A204.1 (cell line): Measurements from ENCODE around the gene NOX4.
A peak's percentile ranks its signal among the peaks of the same experiment; 100 is the strongest.
"Not testable (repeated sequence)": the region's sequence is repeated elsewhere in the genome, so short reads cannot be mapped to it uniquely, and the experiment has no call there.

Experiments
- FAIRE-seq: peaks from 2 replicates; lab custom pipeline; 2012; peaks lifted over from hg19 to GRCh38; lab: Jason Lieb, UNC

Gene NOX4

GRCh38 chr11:89379976-89380771 is 111.0 kb downstream of the NOX4 start:
- not testable (repeated sequence) for FAIRE-seq

- peak; percentile 11 for FAIRE-seq
Observed at GRCh38 chr11:89378986-89379385, 112.2 kb downstream of the NOX4 start.

- not testable (repeated sequence) for FAIRE-seq
Observed at GRCh38 chr11:89369356-89369755, 121.8 kb downstream of the NOX4 start.

- not testable (repeated sequence) for FAIRE-seq
Observed at GRCh38 chr11:89364856-89365255, 126.3 kb downstream of the NOX4 start.

- FAIRE-seq: no peak
Observed at GRCh38 chr11:89361734-89362133, 129.4 kb downstream of the NOX4 start.

GRCh38 chr11:89359208-89359607 is 132.0 kb downstream of the NOX4 start:
- FAIRE-seq: not testable (repeated sequence)

GRCh38 chr11:89358761-89359160 is 132.4 kb downstream of the NOX4 start:
- no peak for FAIRE-seq

- no peak for FAIRE-seq
Observed at GRCh38 chr11:89355646-89356045, 135.5 kb downstream of the NOX4 start.

- FAIRE-seq: not testable (repeated sequence)
Observed at GRCh38 chr11:89354513-89354912, 136.7 kb downstream of the NOX4 start.

- FAIRE-seq: no peak
Observed at GRCh38 chr11:89347071-89347470, 144.1 kb downstream of the NOX4 start.

GRCh38 chr11:89346601-89347000 is 144.6 kb downstream of the NOX4 start:
- FAIRE-seq: no peak

- FAIRE-seq: not testable (repeated sequence)
Observed at GRCh38 chr11:89342880-89343572, 148.1 kb downstream of the NOX4 start.

GRCh38 chr11:89340450-89340849 is 150.7 kb downstream of the NOX4 start:
- FAIRE-seq: not testable (repeated sequence)

GRCh38 chr11:89338073-89338472 is 153.1 kb downstream of the NOX4 start:
- not testable (repeated sequence) for FAIRE-seq

GRCh38 chr11:89337100-89337650 is 154.0 kb downstream of the NOX4 start:
- FAIRE-seq: not testable (repeated sequence)

- FAIRE-seq: not testable (repeated sequence)
Observed at GRCh38 chr11:89333704-89334103, 157.5 kb downstream of the NOX4 start.

GRCh38 chr11:89331940-89332339 is 159.2 kb downstream of the NOX4 start:
- not testable (repeated sequence) for FAIRE-seq

- no peak for FAIRE-seq
Observed at GRCh38 chr11:89327885-89328284, 163.3 kb downstream of the NOX4 start.

GRCh38 chr11:89321401-89321800 is 169.8 kb downstream of the NOX4 start:
- FAIRE-seq: no peak

GRCh38 chr11:89310607-89311006 is 180.6 kb downstream of the NOX4 start:
- not testable (repeated sequence) for FAIRE-seq

GRCh38 chr11:89309321-89309985 is 181.7 kb downstream of the NOX4 start:
- not testable (repeated sequence) for FAIRE-seq

GRCh38 chr11:89308272-89308671 is 182.9 kb downstream of the NOX4 start:
- FAIRE-seq: not testable (repeated sequence)

- FAIRE-seq: not testable (repeated sequence)
Observed at GRCh38 chr11:89303029-89303428, 188.1 kb downstream of the NOX4 start.
